HG03139 (cell line): ENCODE measurements around the gene FBXL22.

Experiments used
- ATAC-seq: cut with Tn5 transposase; IDR thresholded peaks from one replicate; pipeline ENCODE4 v1.9.1; 2021; ENCODE audit not compliant: unreplicated experiment

FBXL22 gene

GRCh38 chr15:63593705-63594671 is 3.2 kb upstream of the FBXL22 start:
- ATAC-seq = no peak

GRCh38 chr15:63595065-63595464 is 2.1 kb upstream of the FBXL22 start:
- no peak for ATAC-seq

- no peak for ATAC-seq
Observed at GRCh38 chr15:63595688-63596087, 1.5 kb upstream of the FBXL22 start.

- no peak for ATAC-seq
Observed at GRCh38 chr15:63596676-63597037, 530 bp upstream of the FBXL22 start.

- ATAC-seq = no peak
Observed at GRCh38 chr15:63597821-63598220, 634 bp downstream of the FBXL22 start.

GRCh38 chr15:63598473-63599400 is 1.6 kb downstream of the FBXL22 start:
- no peak for ATAC-seq

- ATAC-seq = no peak
Observed at GRCh38 chr15:63599401-63600000, 2.3 kb downstream of the FBXL22 start.

- no peak for ATAC-seq
Observed at GRCh38 chr15:63600001-63600615, 2.9 kb downstream of the FBXL22 start.

GRCh38 chr15:63600616-63601025 is 3.4 kb downstream of the FBXL22 start:
- peak; percentile 67 for ATAC-seq

GRCh38 chr15:63601026-63601703 is 4.0 kb downstream of the FBXL22 start:
- ATAC-seq = peak; percentile 5

- ATAC-seq = no peak
Observed at GRCh38 chr15:63601704-63602185, 4.6 kb downstream of the FBXL22 start.

GRCh38 chr15:63602595-63602994 is 5.4 kb downstream of the FBXL22 start:
- no peak for ATAC-seq

- ATAC-seq = no peak
Observed at GRCh38 chr15:63603516-63603915, 6.3 kb downstream of the FBXL22 start.

- no peak for ATAC-seq
Observed at GRCh38 chr15:63604281-63604680, 7.1 kb downstream of the FBXL22 start.

GRCh38 chr15:63605036-63605435 is 7.8 kb downstream of the FBXL22 start:
- no peak for ATAC-seq

GRCh38 chr15:63605816-63606215 is 8.6 kb downstream of the FBXL22 start:
- no peak for ATAC-seq

- no peak for ATAC-seq
Observed at GRCh38 chr15:63606308-63606707, 9.1 kb downstream of the FBXL22 start.

GRCh38 chr15:63608989-63609388 is 11.8 kb downstream of the FBXL22 start:
- no peak for ATAC-seq

- ATAC-seq = no peak
Observed at GRCh38 chr15:63609448-63609847, 12.3 kb downstream of the FBXL22 start.

- peak; percentile 52 for ATAC-seq
Observed at GRCh38 chr15:63610209-63610841, 13.1 kb downstream of the FBXL22 start.
